Iris pigment epithelial cell (primary cell): ENCODE data around the gene TRIO.
A peak's percentile ranks its signal among the peaks of the same experiment; 100 is the strongest.

Experiments
- DNase-seq: peaks from one replicate; pipeline ENCODE4 v3.0.0-alpha.2; 2011; ENCODE audit warnings: low read depth

TRIO gene

DNA sequence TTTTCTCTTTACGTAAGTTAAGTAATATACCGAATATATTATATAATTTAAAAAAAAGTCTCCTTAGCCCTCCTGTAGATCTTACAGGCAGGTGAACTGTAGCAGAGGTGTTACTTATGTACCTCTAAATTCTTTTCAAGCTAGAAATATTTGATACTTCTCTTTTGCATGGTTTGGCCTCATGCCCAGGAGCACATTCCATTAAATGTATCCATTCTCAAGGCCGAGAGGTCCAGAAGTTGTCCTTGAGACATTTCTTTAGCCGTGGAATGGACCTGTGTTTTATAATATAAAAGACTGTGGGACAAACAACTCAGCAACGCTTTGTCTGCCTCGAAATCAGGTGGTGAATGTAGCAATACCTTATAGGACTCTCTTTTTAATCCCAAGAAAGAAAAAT, 184.5 kb downstream of the TRIO start:
- DNase-seq, result peak; percentile 52

DNA sequence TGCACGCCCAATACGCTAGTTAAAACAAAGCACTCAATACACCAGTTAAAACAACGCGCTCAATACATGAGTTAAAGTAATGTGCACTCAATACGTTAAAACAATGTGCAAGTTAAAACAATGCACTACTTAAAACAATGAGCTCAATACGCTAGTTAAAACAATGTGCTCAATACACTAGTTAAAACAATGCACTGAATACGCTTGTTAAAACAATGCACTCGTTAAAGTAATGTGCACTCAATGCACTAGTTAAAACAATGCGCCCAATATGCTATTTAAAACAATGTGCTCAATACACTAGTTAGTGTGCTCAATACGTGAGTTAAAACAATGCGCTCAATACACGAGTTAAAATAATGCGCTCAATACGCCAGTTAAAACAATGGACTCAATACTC, 185.0 kb downstream of the TRIO start:
- no peak for DNase-seq

DNA sequence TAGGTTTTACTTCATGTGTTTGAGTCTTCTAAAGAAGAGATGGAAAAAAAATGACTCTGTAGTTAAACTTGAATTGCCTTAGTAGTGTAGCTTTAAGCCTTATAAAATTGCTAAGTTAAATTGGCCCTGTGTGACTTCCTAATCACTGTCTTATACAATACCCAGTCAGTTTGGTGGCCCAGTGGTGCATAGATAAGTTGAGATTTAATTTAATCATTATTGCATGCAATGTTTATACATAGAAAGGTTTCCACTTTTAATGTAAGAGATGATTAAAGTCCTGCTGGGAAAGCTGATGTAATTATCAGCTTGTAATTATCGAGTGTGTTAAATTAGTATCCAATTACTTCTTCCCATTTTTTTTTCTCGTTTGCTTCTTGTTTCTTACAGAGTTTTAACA, 187.1 kb downstream of the TRIO start:
- no peak for DNase-seq

DNA sequence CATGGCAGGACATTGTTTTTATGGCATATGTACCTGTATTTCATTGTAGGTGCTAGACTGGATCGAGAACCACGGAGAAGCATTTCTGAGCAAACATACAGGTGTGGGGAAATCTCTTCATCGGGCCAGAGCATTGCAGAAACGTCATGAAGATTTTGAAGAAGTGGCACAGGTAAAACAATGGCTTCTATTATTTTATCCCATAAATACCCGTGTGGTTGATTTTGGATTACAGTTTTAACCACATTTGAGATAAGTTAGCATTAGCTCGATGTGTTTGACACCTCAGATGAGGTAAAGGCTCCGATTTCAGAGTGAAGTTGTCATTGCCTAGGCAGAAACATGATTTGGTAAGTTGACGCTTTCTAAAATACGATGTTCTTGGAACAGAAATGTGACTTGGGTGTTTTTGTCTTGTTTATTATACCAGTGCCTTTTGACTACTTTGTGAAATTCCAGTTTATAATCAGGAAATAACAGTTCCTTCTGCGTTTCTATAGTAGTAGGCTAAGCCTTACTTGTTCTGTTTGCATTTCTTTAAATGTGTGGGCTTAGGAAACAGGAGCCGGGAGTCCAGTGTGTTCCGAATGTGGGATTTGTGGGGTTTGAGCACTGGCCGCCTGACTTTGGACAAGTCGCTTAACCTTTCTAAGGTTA, 187.7 kb downstream of the TRIO start:
- DNase-seq, result no peak

DNA sequence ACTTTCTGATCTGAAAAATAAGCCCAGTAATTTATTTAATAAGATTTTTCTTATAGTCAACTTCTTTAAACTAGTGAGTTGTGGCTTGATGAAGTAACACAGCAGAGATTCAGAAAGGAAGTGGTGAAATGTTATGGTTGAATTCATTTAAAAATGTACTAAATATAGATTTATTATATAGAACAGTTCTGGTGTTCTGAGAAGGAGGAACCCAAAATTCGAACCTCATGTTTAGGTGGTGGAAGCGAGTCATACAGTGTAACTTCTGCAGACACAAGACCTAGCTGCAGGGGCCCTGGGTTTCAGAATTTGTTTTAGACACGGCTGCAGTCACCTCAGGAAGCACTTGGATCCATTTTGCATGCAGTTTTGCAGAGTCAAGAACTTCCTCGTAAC, 188.2 kb downstream of the TRIO start:
- no peak for DNase-seq

DNA sequence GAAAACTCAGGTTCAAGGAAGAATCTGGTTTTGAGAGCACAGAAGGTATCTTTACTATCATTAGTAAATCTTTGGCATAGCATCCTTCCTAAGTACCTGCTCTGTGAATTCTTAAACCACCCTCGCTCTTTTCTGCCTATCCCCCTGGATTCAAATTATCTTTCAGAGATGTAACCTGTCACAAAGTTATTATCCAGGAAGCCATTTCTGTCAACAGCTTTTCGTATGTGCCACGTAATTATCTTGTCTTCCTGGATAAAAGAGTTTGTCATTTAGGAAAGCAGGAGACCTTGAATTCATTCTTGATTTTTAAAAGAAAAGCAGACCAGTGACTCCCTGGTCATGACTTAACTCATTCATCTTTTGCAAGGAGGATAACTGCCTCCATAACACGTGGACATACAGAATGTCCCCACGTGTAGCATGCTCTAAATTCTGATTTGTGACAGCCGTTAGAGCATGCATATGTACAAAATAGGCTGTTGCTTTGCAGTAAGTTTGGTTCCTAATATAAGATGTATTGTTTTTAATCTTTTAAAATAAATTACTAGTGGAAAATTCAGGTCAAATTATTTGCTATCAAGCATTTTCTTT, 189.0 kb downstream of the TRIO start:
- no peak for DNase-seq

DNA sequence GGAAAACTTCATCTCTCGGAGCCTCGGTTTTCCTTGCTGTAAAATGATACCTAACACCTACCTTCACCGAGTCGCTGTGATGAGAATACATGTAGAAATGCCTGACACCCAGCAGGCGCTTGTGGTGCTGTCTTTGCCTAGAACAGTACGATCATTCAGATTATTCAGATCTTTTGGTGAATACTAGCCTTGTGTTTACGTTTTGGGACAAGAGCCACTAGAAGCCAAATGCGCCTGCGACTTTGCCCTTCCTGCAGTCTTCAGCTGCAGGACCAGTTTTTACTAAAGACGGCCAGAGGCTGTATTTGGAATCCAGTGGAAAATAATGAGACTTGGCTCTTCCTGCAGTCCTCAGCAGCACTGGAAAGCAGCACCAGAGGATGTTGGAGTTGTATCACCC, 189.6 kb downstream of the TRIO start:
- DNase-seq, result no peak

GRCh38 chr5:14337593-14337992, 194.5 kb downstream of the TRIO start:
- DNase-seq, result no peak

GRCh38 chr5:14339468-14339867, 196.3 kb downstream of the TRIO start:
- no peak for DNase-seq

- no peak for DNase-seq
Observed at GRCh38 chr5:14341571-14342230, 198.6 kb downstream of the TRIO start.

GRCh38 chr5:14342306-14342705, 199.2 kb downstream of the TRIO start:
- peak; percentile 28 for DNase-seq

- DNase-seq, result no peak
Observed at GRCh38 chr5:14343376-14343775, 200.2 kb downstream of the TRIO start.

DNA sequence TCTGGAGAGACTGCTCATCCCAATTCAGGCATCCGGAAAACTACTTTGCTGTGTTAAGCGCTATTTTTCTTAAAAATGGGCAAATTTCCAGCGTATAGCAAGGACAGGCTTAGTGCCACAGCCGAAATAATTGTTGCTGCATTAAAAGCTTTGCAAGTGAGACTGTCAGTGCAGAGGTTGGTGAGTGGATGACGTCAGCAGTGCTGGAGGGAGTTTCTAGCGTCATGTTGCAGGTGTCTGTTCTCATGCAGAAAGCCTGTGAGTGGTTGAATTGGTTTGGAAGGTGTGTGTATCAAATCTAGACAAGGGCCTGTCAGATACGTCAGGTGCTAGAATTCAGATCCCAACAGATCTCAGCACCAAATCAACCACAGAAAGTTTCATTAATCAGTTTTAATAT, 204.4 kb downstream of the TRIO start:
- no peak for DNase-seq

GRCh38 chr5:14348142-14348541, 205.0 kb downstream of the TRIO start:
- no peak for DNase-seq

DNA sequence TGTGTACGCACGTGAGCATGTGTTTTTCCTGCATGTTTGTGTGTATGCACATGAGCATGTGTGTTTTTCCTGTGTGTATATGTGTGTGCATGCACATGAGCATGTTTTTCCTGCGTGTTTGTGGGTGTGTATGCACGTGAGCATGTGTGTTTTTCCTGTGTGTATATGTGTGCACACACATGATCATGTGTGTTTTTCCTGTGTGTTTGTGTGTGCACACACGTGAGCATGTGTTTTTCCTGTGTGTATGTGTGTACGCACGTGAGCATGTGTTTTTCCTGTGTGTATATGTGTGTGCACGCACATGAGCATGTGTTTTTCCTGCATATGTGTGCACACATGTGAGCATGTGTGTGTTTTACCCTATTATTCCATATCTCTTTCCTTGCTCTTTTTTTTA, 205.9 kb downstream of the TRIO start:
- DNase-seq, result no peak

DNA sequence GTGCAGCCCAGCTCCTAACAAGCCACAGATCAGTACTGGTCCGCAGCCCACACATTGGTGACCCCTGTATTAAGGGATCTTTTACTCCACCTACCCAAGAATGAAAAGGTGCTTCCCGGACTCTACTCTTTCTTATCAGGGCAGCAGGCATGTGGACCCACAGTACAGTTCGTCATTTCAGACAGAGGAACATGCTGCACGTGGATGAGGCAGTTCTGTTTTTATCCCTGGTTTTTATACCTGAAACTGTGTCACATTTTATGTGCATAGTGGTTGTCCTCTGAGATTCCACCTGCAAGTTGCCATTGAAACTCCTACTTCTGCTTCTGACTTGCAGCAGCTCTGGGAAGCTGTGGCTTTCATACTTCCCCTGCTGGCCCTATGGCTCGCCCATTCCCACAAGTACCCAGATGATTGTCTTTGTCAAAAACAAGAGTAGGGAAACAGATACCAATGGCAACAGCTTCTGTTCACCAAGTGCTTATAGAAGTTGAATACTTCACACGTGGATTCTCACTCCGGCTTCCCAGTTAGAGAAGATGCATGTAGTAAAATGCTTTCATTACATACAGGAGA, 208.0 kb downstream of the TRIO start:
- DNase-seq, result no peak

DNA sequence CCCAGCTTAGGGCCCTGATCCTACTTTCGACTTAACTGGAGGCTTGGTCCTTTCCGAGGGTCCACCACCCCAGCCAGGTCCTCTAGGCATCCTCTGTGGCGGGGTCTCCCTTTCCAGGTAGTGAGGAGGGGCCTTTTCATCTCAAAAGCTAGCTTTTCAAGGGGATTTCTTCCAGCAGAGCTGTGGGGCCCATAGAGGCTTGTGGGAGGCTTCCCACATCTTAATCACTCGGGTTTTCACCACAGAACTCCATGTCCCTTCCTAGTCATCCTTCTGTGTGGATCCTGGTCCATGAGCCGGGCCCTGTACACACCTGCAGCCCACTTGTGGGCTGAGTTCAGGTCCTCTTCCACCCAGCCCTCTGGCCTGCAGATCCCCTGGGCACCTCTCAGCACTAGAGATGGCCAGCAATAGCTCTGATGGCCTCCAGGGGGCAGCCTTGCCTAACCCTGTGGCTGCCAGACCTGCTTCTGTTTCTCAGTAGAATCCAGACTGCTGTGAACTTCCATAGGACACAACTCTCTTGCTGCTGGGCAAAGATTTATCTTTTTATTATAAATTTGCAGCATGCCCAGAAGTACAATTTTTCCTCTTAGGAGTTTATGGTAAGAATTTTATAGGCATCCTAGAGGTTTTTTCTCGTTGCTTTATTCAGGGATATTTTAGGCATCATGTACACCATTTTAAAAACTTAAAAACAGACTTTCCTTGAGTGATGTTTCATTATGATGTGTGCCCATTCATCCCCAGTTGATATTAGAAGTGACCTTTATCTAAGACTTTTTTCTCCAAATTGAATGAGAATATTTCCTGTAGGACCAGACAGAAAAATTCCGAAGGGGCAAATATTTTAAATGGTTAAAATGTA, 208.9 kb downstream of the TRIO start:
- DNase-seq, result peak; percentile 65

DNA sequence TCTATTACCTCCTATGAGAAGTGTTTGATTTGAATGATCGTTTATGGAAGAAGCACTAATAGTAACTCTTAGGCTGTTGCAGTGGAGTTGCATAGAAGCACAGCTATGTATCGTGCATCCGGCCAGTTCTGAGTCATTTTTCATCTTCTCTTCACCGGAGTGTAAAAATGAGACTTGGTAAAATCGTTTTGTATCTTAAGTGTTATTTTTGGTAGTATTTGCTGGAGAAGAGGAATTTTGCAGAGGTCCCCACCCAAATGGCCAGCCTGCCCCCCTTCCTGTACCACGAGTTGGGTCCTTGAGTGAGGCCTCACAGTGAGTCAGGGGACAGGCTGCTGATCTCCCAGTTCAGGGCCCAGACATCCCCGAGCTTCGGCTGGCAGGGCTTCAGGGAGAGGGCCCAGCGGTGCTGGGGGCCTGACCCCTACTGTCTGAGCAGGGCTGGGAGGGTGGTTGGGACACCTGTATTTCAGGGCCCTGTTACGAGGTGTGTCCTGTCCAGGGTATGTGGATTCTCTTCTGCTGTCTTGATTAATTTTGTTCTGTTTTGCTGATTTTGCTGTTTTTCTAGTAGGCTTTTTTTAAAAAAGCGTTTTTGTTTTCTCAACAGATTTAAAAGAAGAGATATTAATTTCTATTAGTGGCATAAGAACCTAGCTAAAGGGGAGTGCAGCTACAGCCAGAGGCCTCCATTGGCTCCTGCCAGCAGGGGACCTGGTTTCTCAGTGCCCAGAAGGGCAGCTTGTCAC, 210.8 kb downstream of the TRIO start:
- peak; percentile 43 for DNase-seq

GRCh38 chr5:14355391-14355790, 212.2 kb downstream of the TRIO start:
- no peak for DNase-seq

GRCh38 chr5:14356305-14356704, 213.2 kb downstream of the TRIO start:
- DNase-seq, result no peak

GRCh38 chr5:14357441-14357840, 214.3 kb downstream of the TRIO start:
- no peak for DNase-seq

GRCh38 chr5:14357851-14358250, 214.7 kb downstream of the TRIO start:
- DNase-seq, result no peak
